RWPE1 (cell line): Measurements from ENCODE around the gene WDR88.
"Not testable (repeated sequence)": the region's sequence is repeated elsewhere in the genome, so short reads cannot be mapped to it uniquely, and the experiment has no call there.

Experiments
- CTCF ChIA-PET: fragments of 350-600 bp; sonication (Branson Sonifier 250); formaldehyde crosslinking; extraction: SDS; loops from one replicate; lab custom pipeline; 2021; lab: Yijun Ruan, JAX
- POLR2A ChIA-PET: fragments of 400-600 bp; formaldehyde crosslinking; extraction: SDS; loops from one replicate; lab custom pipeline; 2020; ENCODE audit warnings: antibody characterized with exemption; ENCODE audit not compliant: low non-redundant PET; lab: Yijun Ruan, JAX
- DNase-seq: peaks from one replicate; pipeline ENCODE4 v3.0.0; 2012; ENCODE audit warnings: low spot score
- H3K27ac ChIP-seq: fragments of 450-650 bp; 2 replicates; pipeline ENCODE4 v1.5.1; 2017
- CTCF ChIP-seq: fragments of 450-650 bp; conservative IDR thresholded peaks from 2 replicates; pipeline ENCODE4 v1.5.1; 2017; ENCODE audit warnings: low read depth, mild to moderate bottlenecking

Gene WDR88

DNA sequence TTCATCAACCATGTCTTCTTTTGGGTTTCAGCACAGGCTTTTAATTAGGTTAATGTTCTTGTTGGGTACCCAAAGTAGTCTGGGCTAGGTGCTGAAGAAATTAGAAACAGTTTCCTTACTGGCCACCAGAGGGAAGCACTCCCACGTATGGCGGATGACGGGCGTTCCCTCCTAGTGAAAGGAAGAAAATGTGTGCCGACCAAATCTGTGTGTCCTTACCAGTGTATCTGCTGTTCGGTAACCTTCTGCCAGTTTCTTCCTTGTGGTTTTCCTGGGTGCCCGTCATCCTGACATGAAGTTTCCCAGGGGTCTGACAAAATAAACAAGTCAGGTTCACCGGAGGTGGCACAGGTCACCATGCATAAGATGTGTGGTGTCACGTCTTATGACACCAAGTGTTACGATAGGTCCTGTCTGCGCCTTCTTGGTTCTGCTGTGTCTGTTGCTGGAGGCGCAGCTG, 6.0 kb upstream of the WDR88 start:
- POLR2A ChIA-PET, result no interaction called here
- peak; percentile 75 for DNase-seq
- CTCF ChIA-PET, result interaction anchor here (0.6 to 1.5 kb wide), 9 partner anchors 12 to 314 kb away, joined by 3 to 8 read pairs (median 3); no protein-coding TSS in a partner anchor
- peak; percentile 87 for TF ChIP-seq CTCF
- H3K27ac ChIP-seq, result no peak overlapping the region

GRCh38 chr19:33126712-33127111, 5.2 kb upstream of the WDR88 start:
- DNase-seq, POLR2A ChIA-PET, H3K27ac ChIP-seq: not testable (repeated sequence)
- CTCF ChIA-PET, result interaction anchor here (0.6 to 1.3 kb wide), 5 partner anchors 50 to 280 kb away, joined by 3 to 5 read pairs (median 3); no protein-coding TSS in a partner anchor

GRCh38 chr19:33129901-33130300, 2.0 kb upstream of the WDR88 start:
- no peak for DNase-seq
- POLR2A ChIA-PET, result no interaction called here
- no peak overlapping the region for H3K27ac ChIP-seq
- CTCF ChIA-PET, result interaction anchor here (0.6 kb wide), 1 partner anchor 53 kb away, joined by 5 read pairs; no protein-coding TSS in a partner anchor
- TF ChIP-seq CTCF, result no peak

DNA sequence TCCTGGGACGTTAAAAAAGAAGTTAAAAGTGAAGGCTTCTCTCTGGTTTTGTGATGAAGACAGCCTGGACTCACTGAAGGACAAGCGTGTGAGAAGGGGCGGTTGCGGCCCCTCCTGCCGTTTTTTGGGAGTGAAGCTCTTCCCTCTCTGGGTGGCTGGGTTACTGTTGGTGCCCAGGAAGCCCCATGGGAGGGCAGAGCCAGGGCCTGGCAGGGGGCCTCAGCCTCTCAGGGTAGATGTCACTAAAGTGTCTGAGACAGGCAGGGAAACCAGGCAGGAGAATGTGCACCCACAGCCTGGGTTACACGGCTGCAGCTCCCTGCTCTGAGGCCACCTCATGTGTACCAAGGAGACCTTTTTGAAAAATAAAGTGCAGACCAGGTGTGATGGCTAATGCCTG, 1.5 kb upstream of the WDR88 start:
- H3K27ac ChIP-seq, result peak overlapping the region; percentile 23
- ChIA-PET POLR2A (no interaction called here), CTCF (interaction anchor here (0.6 kb wide), 2 partner anchors 53 to 178 kb away, joined by 3 to 5 read pairs; no protein-coding TSS in a partner anchor)
- no peak for TF ChIP-seq CTCF
- DNase-seq, result no peak

DNA sequence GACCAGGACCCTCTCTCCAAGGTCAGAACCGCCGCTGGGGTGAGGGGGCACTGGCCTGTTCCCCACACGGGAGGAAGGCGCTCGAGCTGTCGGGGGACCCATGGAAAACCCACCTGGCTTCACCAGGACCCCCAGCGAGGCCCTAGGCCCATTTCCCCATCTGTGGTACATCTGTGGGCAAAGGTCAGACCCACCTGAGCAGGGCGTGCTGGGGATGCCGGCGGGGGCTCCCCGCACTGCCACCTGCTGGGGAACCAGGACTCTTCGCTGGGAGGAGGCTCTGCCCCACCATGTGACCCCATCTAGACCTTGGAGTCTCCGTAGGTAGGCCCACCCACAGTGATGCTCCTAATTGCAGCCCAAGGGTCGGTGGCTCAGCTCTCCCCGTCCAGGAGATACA, 511 bp downstream of the WDR88 start:
- POLR2A ChIA-PET, result no interaction called here

DNA sequence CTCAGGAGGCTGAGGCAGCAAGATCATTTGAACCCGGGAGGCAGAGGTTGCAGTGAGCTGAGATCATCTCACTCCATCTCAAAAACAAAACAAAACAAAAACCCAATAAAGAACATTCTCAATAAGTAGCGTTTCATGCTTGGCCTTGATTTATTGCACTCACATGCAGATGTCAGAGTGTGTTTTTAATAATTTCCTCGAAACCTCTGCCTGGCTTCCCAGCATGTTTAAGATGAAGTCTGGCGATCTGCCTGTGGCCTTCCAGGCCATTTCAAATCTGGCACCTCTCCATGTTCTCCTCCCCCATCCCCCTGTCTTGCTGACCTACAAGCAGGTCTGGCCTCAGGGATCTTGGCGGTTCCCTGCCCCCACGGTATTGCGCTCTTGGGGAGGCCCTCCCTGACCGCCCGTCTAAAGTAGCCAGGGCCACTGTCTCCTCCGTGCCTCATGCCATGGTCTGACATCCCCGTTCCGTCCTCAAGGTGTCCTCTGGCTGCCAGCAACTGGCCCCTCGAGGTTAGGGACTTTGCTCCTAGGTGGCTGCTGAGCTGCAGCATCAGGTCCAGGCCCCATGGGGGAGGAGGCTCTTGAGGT, 1.6 kb downstream of the WDR88 start:
- ChIA-PET POLR2A (no interaction called here), CTCF (no interaction called here)
- no peak for TF ChIP-seq CTCF
- no peak for DNase-seq
- no peak overlapping the region for H3K27ac ChIP-seq

More for the DNA sequence above, 511 bp downstream of the WDR88 start:
- no peak for TF ChIP-seq CTCF
- no peak overlapping the region for H3K27ac ChIP-seq
- CTCF ChIA-PET, result no interaction called here
- DNase-seq, result no peak

DNA sequence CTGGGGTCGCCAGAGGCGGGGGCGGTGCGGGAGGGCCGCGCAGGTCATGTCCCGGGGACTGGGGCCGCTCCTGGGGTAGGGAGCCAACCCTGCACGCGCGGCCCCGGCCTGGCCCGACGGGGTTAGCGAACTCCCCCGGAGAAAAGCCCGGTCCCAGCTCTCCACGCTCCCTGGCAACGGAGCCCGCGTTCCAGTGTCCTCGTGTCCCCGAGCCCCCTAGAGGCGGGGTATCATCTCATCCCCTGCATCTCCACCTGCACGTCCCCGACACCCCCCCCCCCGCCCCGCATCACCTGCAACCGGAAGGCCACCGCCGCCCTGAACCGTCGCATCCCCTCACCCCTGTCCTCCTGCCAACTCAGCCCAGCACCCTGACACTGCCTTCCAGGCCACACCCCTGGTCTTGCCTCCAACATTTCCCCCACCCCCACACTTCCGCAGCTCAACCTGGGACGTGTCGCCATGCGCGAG, 2.7 kb downstream of the WDR88 start:
- ChIA-PET CTCF (no interaction called here), POLR2A (no interaction called here)
- no peak for TF ChIP-seq CTCF
- no peak overlapping the region for H3K27ac ChIP-seq
- DNase-seq, result no peak
